Measurements from ENCODE around the gene NUDT19.

DNA sequence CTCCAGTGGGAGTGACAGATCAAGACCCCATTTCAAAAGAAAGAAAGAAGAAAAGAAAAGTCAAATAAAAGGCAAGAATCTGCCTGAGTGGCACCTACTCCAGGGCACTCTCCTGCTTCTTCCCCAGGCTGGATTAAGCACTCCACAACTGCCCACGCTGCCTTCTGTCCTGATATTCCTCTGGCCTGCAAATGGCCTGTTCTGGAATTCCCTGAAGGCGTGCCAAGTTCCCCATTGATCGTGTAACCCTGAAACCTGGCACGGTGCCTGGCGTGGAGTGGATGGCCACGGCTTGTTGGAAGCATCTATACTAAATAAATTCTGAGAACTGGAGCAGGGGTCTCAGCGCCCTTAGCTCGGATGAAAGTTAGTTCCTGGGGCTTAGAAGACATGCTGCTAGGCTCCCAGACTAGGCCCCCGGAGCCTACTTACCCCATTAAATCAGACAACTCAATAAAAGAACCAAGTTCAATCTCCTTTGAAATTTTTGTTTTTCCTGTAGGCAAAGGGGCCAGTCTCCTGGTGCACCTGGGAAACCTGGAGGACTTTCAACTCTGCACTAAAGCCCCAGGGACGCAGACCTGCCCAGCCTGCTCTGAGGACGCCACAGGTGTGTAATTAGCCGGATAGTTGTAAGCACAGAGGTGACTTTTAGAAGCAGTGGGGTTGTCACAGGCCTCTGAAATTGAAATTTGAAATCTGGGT is 38.6 kb upstream of the NUDT19 start:
- TF ChIP-seq CTCF (IDR thresholded peaks at IDR 0.05) (no peak), POLR2A (IDR thresholded peaks at IDR 0.05) (no peak)

All from testis (tissue), 2 donors.